PC-9 (cell line): ENCODE data around the gene SORT1.

ENCODE experiments used
- EZH2 ChIP-seq: fragments of 200-600 bp; sonication (generic); IDR thresholded peaks from 2 replicates; pipeline ENCODE4 v1.8.0; 2017; ENCODE audit warnings: antibody characterized with exemption, low read depth
- TF ChIP-seq, protein P1 (sequence below): fragments of 200-600 bp; sonication (generic); conservative IDR thresholded peaks from 2 replicates; pipeline ENCODE4 v1.6.1; 2017; ENCODE audit warnings: mixed run types, antibody characterized with exemption, mild to moderate bottlenecking, moderate library complexity

DNA sequence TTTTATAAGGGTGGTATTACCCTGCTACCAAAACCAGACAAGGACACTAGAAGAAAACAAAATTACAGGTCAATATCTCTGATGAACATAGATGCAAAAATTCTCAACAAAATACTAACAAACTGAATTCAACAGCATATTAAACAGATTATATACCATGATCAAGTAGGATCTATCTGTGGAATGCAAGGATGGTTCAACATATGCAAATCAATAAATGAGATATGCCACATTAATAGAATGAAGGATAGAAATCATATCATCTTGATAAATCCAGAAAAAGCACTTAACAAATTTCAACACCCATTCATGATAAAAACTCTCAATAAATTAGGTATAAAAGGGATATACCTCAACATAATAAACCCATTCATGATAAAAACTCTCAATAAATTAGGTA is 66.6 kb downstream of the SORT1 start:
- TF ChIP-seq, protein P1, sequence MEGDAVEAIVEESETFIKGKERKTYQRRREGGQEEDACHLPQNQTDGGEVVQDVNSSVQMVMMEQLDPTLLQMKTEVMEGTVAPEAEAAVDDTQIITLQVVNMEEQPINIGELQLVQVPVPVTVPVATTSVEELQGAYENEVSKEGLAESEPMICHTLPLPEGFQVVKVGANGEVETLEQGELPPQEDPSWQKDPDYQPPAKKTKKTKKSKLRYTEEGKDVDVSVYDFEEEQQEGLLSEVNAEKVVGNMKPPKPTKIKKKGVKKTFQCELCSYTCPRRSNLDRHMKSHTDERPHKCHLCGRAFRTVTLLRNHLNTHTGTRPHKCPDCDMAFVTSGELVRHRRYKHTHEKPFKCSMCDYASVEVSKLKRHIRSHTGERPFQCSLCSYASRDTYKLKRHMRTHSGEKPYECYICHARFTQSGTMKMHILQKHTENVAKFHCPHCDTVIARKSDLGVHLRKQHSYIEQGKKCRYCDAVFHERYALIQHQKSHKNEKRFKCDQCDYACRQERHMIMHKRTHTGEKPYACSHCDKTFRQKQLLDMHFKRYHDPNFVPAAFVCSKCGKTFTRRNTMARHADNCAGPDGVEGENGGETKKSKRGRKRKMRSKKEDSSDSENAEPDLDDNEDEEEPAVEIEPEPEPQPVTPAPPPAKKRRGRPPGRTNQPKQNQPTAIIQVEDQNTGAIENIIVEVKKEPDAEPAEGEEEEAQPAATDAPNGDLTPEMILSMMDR = no peak
- no peak for TF ChIP-seq EZH2
